ENCODE measurements around the gene HNRNPU. TPM values are rescaled to one million over a fixed set of nuclear protein-coding genes. Genes with fewer than 3 reads are reported as not detected.

The HNRNPU gene
- total RNA-seq, 1 experiment from 2014 or later: 536 TPM

DNA sequence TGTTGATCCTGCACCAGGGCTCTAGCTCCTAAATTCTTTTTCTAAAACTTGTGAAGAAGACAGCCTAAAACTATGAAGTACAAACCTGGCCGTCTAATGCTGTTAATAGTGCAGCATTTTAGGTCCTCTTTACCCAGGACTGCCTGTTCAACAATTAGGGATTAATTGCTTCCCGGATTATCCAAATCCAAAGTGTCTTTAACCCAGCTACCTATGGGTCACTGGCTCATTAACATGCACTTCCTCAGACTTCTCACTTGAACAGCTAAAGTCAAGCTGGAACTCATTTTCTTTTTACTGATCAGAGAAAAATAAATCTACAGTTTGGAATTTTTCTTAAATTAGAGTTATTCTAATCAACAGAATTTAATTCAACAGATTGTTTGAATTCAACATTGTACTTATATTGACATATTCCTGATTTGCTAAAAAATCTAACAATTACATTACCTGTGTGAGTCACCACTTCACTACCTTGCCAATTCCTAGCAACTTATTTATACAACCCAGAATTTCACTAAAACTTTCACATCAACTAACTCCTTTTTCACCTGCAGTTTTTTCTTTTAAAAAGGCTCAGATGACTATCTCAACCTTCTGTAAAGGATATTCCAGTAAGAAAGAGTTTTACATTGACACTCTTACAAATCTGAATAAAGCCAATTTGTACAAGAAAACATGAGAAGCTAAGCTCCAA is 3.3 kb downstream of the HNRNPU start:
- Mint-ChIP-seq H3K27ac (peak overlapping the region; percentile 81), H3K9me3 (no peaks in the 10 kb centered on the region), H3K36me3 (peaks cover 71% of the 10 kb centered on the region), H3K4me3 (peak overlapping the region; percentile 98), H3K4me1 (peaks cover 46% of the 10 kb centered on the region), H3K27me3 (ENCODE audit: low read depth) (no peaks in the 10 kb centered on the region)
- ChIA-PET CTCF (interaction anchor here (5.5 kb wide), 1 partner anchor 181 kb away, joined by 37 read pairs; no protein-coding TSS in a partner anchor), POLR2A (interaction anchor here (5.4 kb wide), 1 partner anchor 26 kb away, joined by 37 read pairs; the partner anchor contains the start of gene COX20)
- no peak for DNase-seq (ENCODE audit: low spot score)
- ATAC-seq: no peak
- TF ChIP-seq SP1 (CRISPR knock-in tag; conservative IDR thresholded peaks at IDR 0.05): 0 out of 2 replicates have a peak, but pooled peaks have one; percentile 0
- no peak for TF ChIP-seq ZNF121 (CRISPR knock-in tag; IDR thresholded peaks at IDR 0.05)

DNA sequence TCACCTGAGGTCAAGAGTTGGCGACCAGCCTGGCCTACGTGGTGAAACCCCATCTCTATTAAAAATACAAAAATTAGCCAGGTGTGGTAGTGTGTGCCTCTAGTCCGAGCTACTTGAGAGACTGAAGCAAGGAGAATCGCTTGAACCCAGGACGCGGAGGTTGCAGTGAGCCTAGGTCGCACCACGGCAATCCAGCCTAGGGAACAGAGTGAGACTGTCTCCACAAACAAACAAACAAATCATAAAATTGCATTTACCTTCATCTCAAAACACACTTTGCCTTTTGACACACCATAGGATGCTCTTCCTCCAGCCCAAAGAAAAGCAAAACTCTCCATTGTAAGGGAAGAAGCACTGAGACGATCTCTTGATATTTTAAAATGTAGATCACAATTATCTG is 4.3 kb downstream of the HNRNPU start:
- Mint-ChIP-seq H3K27me3 (ENCODE audit: low read depth) (no peaks in the 10 kb centered on the region), H3K4me3 (peak overlapping the region; percentile 98), H3K9me3 (no peaks in the 10 kb centered on the region), H3K36me3 (peaks cover 81% of the 10 kb centered on the region), H3K27ac (peak overlapping the region; percentile 89), H3K4me1 (peaks cover 42% of the 10 kb centered on the region)
- POLR2A ChIA-PET: interaction anchor here (1.3 to 5.4 kb wide), 2 partner anchors 25 to 182 kb away, joined by 3 to 37 read pairs; partner anchors contain the start of gene COX20
- no peak for DNase-seq (ENCODE audit: low spot score)
- CTCF ChIA-PET: interaction anchor here (5.5 kb wide), 1 partner anchor 182 kb away, joined by 37 read pairs; no protein-coding TSS in a partner anchor
- ATAC-seq: no peak
- TF ChIP-seq EMX1 (CRISPR knock-in tag; IDR thresholded peaks at IDR 0.05) (no peak), ZNF671 (CRISPR knock-in tag; IDR thresholded peaks at IDR 0.05) (no peak), TEAD1 (CRISPR knock-in tag; IDR thresholded peaks at IDR 0.05) (no peak), CREB1 (CRISPR knock-in tag; IDR thresholded peaks at IDR 0.05) (no peak), NR1H2 (CRISPR knock-in tag; IDR thresholded peaks at IDR 0.05) (no peak), RORB (CRISPR knock-in tag; IDR thresholded peaks at IDR 0.05) (no peak), OVOL2 (CRISPR knock-in tag; IDR thresholded peaks at IDR 0.05; ENCODE audit: borderline replicate concordance) (no peak), NFE2L1 (CRISPR knock-in tag; IDR thresholded peaks at IDR 0.05) (no peak), ATF1 (CRISPR knock-in tag; IDR thresholded peaks at IDR 0.05) (no peak)
- TF ChIP-seq, protein P1, sequence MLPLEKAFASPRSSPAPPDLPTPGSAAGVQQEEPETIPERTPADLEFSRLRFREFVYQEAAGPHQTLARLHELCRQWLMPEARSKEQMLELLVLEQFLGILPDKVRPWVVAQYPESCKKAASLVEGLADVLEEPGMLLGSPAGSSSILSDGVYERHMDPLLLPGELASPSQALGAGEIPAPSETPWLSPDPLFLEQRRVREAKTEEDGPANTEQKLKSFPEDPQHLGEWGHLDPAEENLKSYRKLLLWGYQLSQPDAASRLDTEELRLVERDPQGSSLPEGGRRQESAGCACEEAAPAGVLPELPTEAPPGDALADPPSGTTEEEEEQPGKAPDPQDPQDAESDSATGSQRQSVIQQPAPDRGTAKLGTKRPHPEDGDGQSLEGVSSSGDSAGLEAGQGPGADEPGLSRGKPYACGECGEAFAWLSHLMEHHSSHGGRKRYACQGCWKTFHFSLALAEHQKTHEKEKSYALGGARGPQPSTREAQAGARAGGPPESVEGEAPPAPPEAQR (CRISPR knock-in tag; IDR thresholded peaks at IDR 0.05): no peak
- TF ChIP-seq, protein P2, sequence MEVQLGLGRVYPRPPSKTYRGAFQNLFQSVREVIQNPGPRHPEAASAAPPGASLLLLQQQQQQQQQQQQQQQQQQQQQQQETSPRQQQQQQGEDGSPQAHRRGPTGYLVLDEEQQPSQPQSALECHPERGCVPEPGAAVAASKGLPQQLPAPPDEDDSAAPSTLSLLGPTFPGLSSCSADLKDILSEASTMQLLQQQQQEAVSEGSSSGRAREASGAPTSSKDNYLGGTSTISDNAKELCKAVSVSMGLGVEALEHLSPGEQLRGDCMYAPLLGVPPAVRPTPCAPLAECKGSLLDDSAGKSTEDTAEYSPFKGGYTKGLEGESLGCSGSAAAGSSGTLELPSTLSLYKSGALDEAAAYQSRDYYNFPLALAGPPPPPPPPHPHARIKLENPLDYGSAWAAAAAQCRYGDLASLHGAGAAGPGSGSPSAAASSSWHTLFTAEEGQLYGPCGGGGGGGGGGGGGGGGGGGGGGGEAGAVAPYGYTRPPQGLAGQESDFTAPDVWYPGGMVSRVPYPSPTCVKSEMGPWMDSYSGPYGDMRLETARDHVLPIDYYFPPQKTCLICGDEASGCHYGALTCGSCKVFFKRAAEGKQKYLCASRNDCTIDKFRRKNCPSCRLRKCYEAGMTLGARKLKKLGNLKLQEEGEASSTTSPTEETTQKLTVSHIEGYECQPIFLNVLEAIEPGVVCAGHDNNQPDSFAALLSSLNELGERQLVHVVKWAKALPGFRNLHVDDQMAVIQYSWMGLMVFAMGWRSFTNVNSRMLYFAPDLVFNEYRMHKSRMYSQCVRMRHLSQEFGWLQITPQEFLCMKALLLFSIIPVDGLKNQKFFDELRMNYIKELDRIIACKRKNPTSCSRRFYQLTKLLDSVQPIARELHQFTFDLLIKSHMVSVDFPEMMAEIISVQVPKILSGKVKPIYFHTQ (CRISPR knock-in tag; IDR thresholded peaks at IDR 0.05): no peak
- TF ChIP-seq, protein P3, sequence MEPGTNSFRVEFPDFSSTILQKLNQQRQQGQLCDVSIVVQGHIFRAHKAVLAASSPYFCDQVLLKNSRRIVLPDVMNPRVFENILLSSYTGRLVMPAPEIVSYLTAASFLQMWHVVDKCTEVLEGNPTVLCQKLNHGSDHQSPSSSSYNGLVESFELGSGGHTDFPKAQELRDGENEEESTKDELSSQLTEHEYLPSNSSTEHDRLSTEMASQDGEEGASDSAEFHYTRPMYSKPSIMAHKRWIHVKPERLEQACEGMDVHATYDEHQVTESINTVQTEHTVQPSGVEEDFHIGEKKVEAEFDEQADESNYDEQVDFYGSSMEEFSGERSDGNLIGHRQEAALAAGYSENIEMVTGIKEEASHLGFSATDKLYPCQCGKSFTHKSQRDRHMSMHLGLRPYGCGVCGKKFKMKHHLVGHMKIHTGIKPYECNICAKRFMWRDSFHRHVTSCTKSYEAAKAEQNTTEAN (CRISPR knock-in tag; IDR thresholded peaks at IDR 0.05): no peak
- TF ChIP-seq, protein P4, sequence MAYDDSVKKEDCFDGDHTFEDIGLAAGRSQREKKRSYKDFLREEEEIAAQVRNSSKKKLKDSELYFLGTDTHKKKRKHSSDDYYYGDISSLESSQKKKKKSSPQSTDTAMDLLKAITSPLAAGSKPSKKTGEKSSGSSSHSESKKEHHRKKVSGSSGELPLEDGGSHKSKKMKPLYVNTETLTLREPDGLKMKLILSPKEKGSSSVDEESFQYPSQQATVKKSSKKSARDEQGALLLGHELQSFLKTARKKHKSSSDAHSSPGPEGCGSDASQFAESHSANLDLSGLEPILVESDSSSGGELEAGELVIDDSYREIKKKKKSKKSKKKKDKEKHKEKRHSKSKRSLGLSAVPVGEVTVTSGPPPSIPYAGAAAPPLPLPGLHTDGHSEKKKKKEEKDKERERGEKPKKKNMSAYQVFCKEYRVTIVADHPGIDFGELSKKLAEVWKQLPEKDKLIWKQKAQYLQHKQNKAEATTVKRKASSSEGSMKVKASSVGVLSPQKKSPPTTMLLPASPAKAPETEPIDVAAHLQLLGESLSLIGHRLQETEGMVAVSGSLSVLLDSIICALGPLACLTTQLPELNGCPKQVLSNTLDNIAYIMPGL (CRISPR knock-in tag; IDR thresholded peaks at IDR 0.05): no peak
- TF ChIP-seq, protein P5, sequence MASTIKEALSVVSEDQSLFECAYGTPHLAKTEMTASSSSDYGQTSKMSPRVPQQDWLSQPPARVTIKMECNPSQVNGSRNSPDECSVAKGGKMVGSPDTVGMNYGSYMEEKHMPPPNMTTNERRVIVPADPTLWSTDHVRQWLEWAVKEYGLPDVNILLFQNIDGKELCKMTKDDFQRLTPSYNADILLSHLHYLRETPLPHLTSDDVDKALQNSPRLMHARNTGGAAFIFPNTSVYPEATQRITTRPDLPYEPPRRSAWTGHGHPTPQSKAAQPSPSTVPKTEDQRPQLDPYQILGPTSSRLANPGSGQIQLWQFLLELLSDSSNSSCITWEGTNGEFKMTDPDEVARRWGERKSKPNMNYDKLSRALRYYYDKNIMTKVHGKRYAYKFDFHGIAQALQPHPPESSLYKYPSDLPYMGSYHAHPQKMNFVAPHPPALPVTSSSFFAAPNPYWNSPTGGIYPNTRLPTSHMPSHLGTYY (CRISPR knock-in tag; IDR thresholded peaks at IDR 0.05): no peak
- TF ChIP-seq, protein P6, sequence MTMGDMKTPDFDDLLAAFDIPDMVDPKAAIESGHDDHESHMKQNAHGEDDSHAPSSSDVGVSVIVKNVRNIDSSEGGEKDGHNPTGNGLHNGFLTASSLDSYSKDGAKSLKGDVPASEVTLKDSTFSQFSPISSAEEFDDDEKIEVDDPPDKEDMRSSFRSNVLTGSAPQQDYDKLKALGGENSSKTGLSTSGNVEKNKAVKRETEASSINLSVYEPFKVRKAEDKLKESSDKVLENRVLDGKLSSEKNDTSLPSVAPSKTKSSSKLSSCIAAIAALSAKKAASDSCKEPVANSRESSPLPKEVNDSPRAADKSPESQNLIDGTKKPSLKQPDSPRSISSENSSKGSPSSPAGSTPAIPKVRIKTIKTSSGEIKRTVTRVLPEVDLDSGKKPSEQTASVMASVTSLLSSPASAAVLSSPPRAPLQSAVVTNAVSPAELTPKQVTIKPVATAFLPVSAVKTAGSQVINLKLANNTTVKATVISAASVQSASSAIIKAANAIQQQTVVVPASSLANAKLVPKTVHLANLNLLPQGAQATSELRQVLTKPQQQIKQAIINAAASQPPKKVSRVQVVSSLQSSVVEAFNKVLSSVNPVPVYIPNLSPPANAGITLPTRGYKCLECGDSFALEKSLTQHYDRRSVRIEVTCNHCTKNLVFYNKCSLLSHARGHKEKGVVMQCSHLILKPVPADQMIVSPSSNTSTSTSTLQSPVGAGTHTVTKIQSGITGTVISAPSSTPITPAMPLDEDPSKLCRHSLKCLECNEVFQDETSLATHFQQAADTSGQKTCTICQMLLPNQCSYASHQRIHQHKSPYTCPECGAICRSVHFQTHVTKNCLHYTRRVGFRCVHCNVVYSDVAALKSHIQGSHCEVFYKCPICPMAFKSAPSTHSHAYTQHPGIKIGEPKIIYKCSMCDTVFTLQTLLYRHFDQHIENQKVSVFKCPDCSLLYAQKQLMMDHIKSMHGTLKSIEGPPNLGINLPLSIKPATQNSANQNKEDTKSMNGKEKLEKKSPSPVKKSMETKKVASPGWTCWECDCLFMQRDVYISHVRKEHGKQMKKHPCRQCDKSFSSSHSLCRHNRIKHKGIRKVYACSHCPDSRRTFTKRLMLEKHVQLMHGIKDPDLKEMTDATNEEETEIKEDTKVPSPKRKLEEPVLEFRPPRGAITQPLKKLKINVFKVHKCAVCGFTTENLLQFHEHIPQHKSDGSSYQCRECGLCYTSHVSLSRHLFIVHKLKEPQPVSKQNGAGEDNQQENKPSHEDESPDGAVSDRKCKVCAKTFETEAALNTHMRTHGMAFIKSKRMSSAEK (CRISPR knock-in tag; IDR thresholded peaks at IDR 0.05; ENCODE audit: borderline replicate concordance): no peak

Measured in WTC11 (cell line).